ENCODE results near the gene CHRNB2. TPM values are rescaled to one million over a fixed set of nuclear protein-coding genes. Genes with fewer than 3 reads are reported as not detected.

The CHRNB2 gene
- total RNA-seq, 2 donors from 2014 or later = 0.05 to 0.74 TPM

DNA sequence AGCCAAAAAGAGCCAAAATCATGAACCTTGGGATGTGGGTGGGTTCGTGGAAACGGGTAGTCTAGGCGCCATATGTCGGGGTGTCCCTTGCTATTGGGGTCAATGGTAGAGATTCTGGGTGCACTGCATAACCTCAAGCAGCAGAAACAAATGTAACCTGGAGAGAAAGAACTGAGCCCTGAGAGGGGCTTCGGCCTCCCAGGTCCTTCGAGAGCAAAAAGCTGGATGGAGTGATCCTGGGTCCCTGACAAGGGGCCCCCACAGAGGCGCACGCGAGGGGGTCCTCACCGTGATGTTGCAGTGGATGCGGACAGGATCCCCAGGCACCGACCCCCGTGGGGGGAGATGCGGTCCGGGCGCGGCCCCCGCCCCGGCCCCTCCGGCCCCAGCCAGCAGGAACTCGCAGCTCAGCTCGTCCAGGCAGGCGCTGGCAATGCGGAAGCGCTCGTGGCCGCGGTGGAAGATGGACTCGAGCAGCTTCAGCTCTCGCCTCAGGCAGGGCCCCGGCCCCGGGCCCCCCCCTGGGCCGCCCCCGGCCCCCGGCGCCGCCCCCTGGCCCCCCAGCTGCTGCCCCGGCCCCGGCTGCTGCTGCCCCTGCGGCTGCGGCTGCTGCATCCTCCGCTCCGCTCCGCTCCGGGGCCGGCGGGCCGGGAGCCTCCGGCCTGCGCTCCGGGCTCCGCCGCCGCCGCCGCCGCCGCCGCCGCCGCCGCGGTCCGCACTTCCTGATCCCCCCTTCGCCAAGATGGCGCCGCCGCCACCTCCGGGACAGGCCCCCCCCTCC is 9.4 kb upstream of the CHRNB2 start, which contains the start of gene UBE2Q1:
Gene UBE2Q1 (minus strand): TSS at position 724 of the 781 bp plus-strand sequence. CDS start 109 bp downstream, at position 615.
- DNase-seq (ENCODE audit: low spot score) = peak; percentile 26
- Histone ChIP-seq H3K4me3 (peak within 1 kb of the TSS; percentile 85 to 88), H3K27ac (peak within 1 kb of the TSS; percentile 82 to 89), H3K9me3 (no peaks in the 10 kb centered on the region), H3K4me1 (replicated peaks) (peaks cover 6% of the 10 kb centered on the region), H3K27me3 (replicated peaks; ENCODE audit: insufficient read depth) (no peaks in the 10 kb centered on the region), H3K36me3 (peaks cover 9 to 22% of the 10 kb centered on the region in 2 donors)
- intact Hi-C loops (cut with DNase I) = loop anchor here (2.0 to 10.0 kb wide), 4 partner anchors 153 to 507 kb away; partner anchors contain the start of genes EFNA4 and IL6R
- WGBS = under 1% methylated on average over 19 of the region's 69 CpGs
- no peak for TF ChIP-seq POLR2AphosphoS5 (IDR thresholded peaks at IDR 0.05)
- TF ChIP-seq POLR2A (IDR thresholded peaks at IDR 0.05) = no peak
- no peak for TF ChIP-seq CTCF (IDR thresholded peaks at IDR 0.05)

DNA sequence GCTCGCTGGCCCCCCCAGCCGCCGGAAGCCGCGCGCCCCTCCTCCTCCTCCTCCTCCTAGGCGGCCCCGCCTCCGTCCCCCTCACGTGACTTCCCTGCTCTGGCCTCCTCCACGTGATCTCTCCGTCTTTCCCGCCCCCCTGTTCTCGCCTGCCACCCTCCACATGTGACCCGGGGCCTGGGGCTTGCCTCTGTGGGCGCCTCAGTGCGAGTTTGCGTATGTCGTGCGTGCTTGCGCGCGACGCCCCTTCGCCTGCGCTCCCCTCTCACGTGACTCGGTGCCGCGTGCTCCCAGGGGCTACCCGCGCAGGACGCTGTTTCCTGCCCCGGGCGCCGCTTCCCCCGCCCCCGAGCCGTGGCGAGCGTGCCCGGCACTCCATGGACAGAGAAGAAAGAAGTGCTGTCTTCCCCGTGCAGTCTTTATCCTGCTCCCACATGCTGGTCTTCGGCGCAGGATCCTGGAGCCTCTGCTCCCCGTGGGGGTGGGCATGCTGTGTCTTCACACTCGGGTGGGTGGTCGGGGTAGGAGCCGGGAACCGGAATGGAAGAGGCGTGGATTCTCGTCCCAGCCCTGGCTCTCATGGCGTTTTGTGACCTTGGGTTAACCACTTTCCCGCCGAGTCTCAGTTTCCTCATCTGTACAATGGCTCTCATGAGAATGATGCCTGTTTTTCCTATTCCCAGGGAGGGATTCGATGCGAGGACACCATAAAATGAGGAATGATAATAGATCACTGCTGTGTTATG is 8.7 kb upstream of the CHRNB2 start:
- whole genome bisulfite sequencing = 1% methylated on average over 51 of the region's 57 CpGs
- Histone ChIP-seq H3K9me3 (no peaks in the 10 kb centered on the region), H3K4me1 (replicated peaks) (peaks cover 6% of the 10 kb centered on the region), H3K4me3 (peak overlapping the region; percentile 85 to 88), H3K36me3 (peaks cover 9 to 14% of the 10 kb centered on the region in 2 donors), H3K27ac (peak overlapping the region; percentile 82 to 89), H3K27me3 (replicated peaks; ENCODE audit: insufficient read depth) (no peaks in the 10 kb centered on the region)
- intact Hi-C loops (cut with DNase I) = loop anchor here (2.0 to 10.0 kb wide), 4 partner anchors 154 to 506 kb away; partner anchors contain the start of genes EFNA4 and IL6R
- TF ChIP-seq POLR2A (IDR thresholded peaks at IDR 0.05) (peak; percentile 57), POLR2AphosphoS5 (IDR thresholded peaks at IDR 0.05) (peak; percentile 99), CTCF (IDR thresholded peaks at IDR 0.05) (peak in 1 of 4 experiments; percentile 29)
- DNase-seq (ENCODE audit: low spot score) = peak; percentile 99

- intact Hi-C loops (cut with DNase I) = loop anchor here (2.0 to 10.0 kb wide), 4 partner anchors 155 to 505 kb away; partner anchors contain the start of genes EFNA4 and IL6R
- H3K9me3 ChIP-seq = no peaks in the 10 kb centered on the region
- peak overlapping the region; percentile 82 to 89 for H3K27ac ChIP-seq
- peak; percentile 84 to 97 (median 94) for TF ChIP-seq CTCF (IDR thresholded peaks at IDR 0.05)
- TF ChIP-seq POLR2A (IDR thresholded peaks at IDR 0.05) = no peak
- TF ChIP-seq POLR2AphosphoS5 (IDR thresholded peaks at IDR 0.05) = peak; percentile 71
- WGBS = 8% methylated on average over 13 of the region's 13 CpGs
- H3K4me3 ChIP-seq = peak overlapping the region; percentile 85 to 88
- H3K27me3 ChIP-seq (replicated peaks; ENCODE audit: insufficient read depth) = no peaks in the 10 kb centered on the region
- peak; percentile 88 for DNase-seq (ENCODE audit: low spot score)
- H3K4me1 ChIP-seq (replicated peaks) = peaks cover 6% of the 10 kb centered on the region
- peaks cover 7 to 9% of the 10 kb centered on the region in 2 donors for H3K36me3 ChIP-seq
Observed at GRCh38 chr1:154559466-154560044, 8.0 kb upstream of the CHRNB2 start.

- no peak for DNase-seq (ENCODE audit: low spot score)
- intact Hi-C loops (cut with DNase I) = no loop called here
- Histone ChIP-seq H3K36me3 (no peaks in the 10 kb centered on the region), H3K4me1 (replicated peaks) (peaks cover 5% of the 10 kb centered on the region), H3K27me3 (replicated peaks; ENCODE audit: insufficient read depth) (no peaks in the 10 kb centered on the region), H3K27ac (no peak overlapping the region), H3K4me3 (no peak overlapping the region), H3K9me3 (no peaks in the 10 kb centered on the region)
- TF ChIP-seq POLR2AphosphoS5 (IDR thresholded peaks at IDR 0.05) (no peak), CTCF (IDR thresholded peaks at IDR 0.05) (no peak), POLR2A (IDR thresholded peaks at IDR 0.05) (no peak)
- 94% methylated on average over 6 of the region's 6 CpGs for WGBS
Observed at GRCh38 chr1:154565876-154566275, 1.7 kb upstream of the CHRNB2 start.

All from prostate gland (tissue), 2 donors.